Measurements from ENCODE around the gene ISOC2.
"Not testable (repeated sequence)": the region's sequence is repeated elsewhere in the genome, so short reads cannot be mapped to it uniquely, and the experiment has no call there.

ISOC2 gene

GRCh38 chr19:55461259-55461973, at the start of gene ISOC2:
Gene ISOC2, minus strand, starts transcription at chr19:55461642. Its CDS starts 5,156 bp downstream, at chr19:55456486.
- DNase-seq = peak; percentile 100

GRCh38 chr19:55508120-55508519, 46.7 kb upstream of the ISOC2 start:
- DNase-seq = no peak

GRCh38 chr19:55504981-55505380, 43.5 kb upstream of the ISOC2 start:
- DNase-seq = no peak

- DNase-seq = no peak
Observed at GRCh38 chr19:55504252-55504603, 42.8 kb upstream of the ISOC2 start.

GRCh38 chr19:55503502-55504251, 42.2 kb upstream of the ISOC2 start:
- DNase-seq = peak; percentile 92

GRCh38 chr19:55503157-55503501, 41.7 kb upstream of the ISOC2 start:
- no peak for DNase-seq

GRCh38 chr19:55502197-55502952, 40.9 kb upstream of the ISOC2 start:
- DNase-seq = no peak

- no peak for DNase-seq
Observed at GRCh38 chr19:55500368-55500952, 39.0 kb upstream of the ISOC2 start.

GRCh38 chr19:55498246-55498840, 36.9 kb upstream of the ISOC2 start:
- DNase-seq = no peak

- DNase-seq = no peak
Observed at GRCh38 chr19:55497763-55498162, 36.3 kb upstream of the ISOC2 start.

GRCh38 chr19:55496820-55497219, 35.4 kb upstream of the ISOC2 start:
- DNase-seq = not testable (repeated sequence)

- no peak for DNase-seq
Observed at GRCh38 chr19:55495646-55496349, 34.4 kb upstream of the ISOC2 start.

GRCh38 chr19:55494172-55494761, 32.8 kb upstream of the ISOC2 start:
- no peak for DNase-seq

GRCh38 chr19:55493645-55494171, 32.3 kb upstream of the ISOC2 start:
- DNase-seq = no peak

GRCh38 chr19:55493052-55493644, 31.7 kb upstream of the ISOC2 start:
- no peak for DNase-seq

GRCh38 chr19:55492362-55492944, 31.0 kb upstream of the ISOC2 start:
- DNase-seq = no peak

- DNase-seq = no peak
Observed at GRCh38 chr19:55491546-55492360, 30.3 kb upstream of the ISOC2 start.

- no peak for DNase-seq
Observed at GRCh38 chr19:55490478-55491432, 29.3 kb upstream of the ISOC2 start.
